ENCODE data around the gene SAP25. TPM values are rescaled to one million over a fixed set of nuclear protein-coding genes. Genes with fewer than 3 reads are reported as not detected.

SAP25 gene
- total and polyA plus RNA-seq, 7 donors = 0.71 to 7.2 (median 2.2) TPM; not detected in 3

- WGBS, 2 donors = 86 to 93% methylated on average over 2 of the region's 2 CpGs
- H3K36me3 ChIP-seq = peaks cover 13 to 35% (median 27%) of the 10 kb centered on the region in 4 donors
- no peak overlapping the region for H3K27ac ChIP-seq
- no peak overlapping the region for H3K4me3 ChIP-seq
- no peak for TF ChIP-seq POLR2A (IDR thresholded peaks at IDR 0.05)
- no peak for TF ChIP-seq POLR2AphosphoS5 (IDR thresholded peaks at IDR 0.05)
- TF ChIP-seq CTCF (IDR thresholded peaks at IDR 0.05) = no peak
- TF ChIP-seq EP300 (IDR thresholded peaks at IDR 0.05) = no peak
- intact Hi-C loops (cut with DNase I) = no loop called here
- H3K9me3 ChIP-seq = no peaks in the 10 kb centered on the region
- peaks cover 0 to 57% (median 2%) of the 10 kb centered on the region in 3 donors for H3K27me3 ChIP-seq
- DNase-seq = no peak
- H3K4me1 ChIP-seq = peaks cover 2 to 14% (median 12%) of the 10 kb centered on the region in 4 donors
Measured at GRCh38 chr7:100571829-100572116, 1.9 kb downstream of the SAP25 start.

- intact Hi-C loops (cut with DNase I) = no loop called here
- WGBS, 2 donors = 72 to 82% methylated on average over 26 of the region's 26 CpGs
- Histone ChIP-seq H3K36me3 (peaks cover 7 to 29% (median 21%) of the 10 kb centered on the region in 4 donors), H3K4me1 (peaks cover 2 to 14% (median 12%) of the 10 kb centered on the region in 4 donors), H3K4me3 (no peak overlapping the region), H3K27ac (no peak overlapping the region), H3K9me3 (no peaks in the 10 kb centered on the region), H3K27me3 (peaks cover 0 to 57% (median 2%) of the 10 kb centered on the region in 3 donors)
- peak; percentile 67 for DNase-seq
- TF ChIP-seq EP300 (IDR thresholded peaks at IDR 0.05) (no peak), POLR2AphosphoS5 (IDR thresholded peaks at IDR 0.05) (no peak), CTCF (IDR thresholded peaks at IDR 0.05) (no peak), POLR2A (IDR thresholded peaks at IDR 0.05) (no peak)
Measured at GRCh38 chr7:100570954-100571828, 2.5 kb downstream of the SAP25 start.

- 23 to 24% methylated on average over 36 of the region's 36 CpGs for WGBS, 2 donors
- Histone ChIP-seq H3K4me3 (peak overlapping the region in 3 of 4 donors; percentile 25 to 44 (median 40)), H3K9me3 (no peaks in the 10 kb centered on the region), H3K36me3 (peaks cover 0 to 9% (median 3%) of the 10 kb centered on the region in 4 donors), H3K27me3 (peaks cover 0 to 45% (median 2%) of the 10 kb centered on the region in 3 donors), H3K4me1 (peaks cover 2 to 14% (median 12%) of the 10 kb centered on the region in 4 donors), H3K27ac (peak overlapping the region in 3 of 4 donors; percentile 3 to 40 (median 29))
- intact Hi-C loops (cut with DNase I) = no loop called here
- TF ChIP-seq CTCF (IDR thresholded peaks at IDR 0.05) (peak in 3 of 4 experiments; percentile 23 to 31 (median 28)), EP300 (IDR thresholded peaks at IDR 0.05) (no peak), POLR2AphosphoS5 (IDR thresholded peaks at IDR 0.05) (peak in 2 of 4 donors; percentile 15 to 45)
- DNase-seq = peak; percentile 82
Measured at GRCh38 chr7:100568896-100569844, 4.5 kb downstream of the SAP25 start.

GRCh38 chr7:100568176-100568895 is 5.4 kb downstream of the SAP25 start:
- Histone ChIP-seq H3K27ac (no peak overlapping the region), H3K27me3 (peaks cover 0 to 39% (median 2%) of the 10 kb centered on the region in 3 donors), H3K36me3 (peaks cover 0 to 5% (median 0%) of the 10 kb centered on the region in 4 donors), H3K4me1 (peaks cover 2 to 14% (median 12%) of the 10 kb centered on the region in 4 donors), H3K9me3 (no peaks in the 10 kb centered on the region), H3K4me3 (no peak overlapping the region)
- DNase-seq = no peak
- WGBS, 2 donors = 41 to 74% methylated on average over 11 of the region's 11 CpGs
- intact Hi-C loops (cut with DNase I) = no loop called here
- TF ChIP-seq EP300 (IDR thresholded peaks at IDR 0.05) = no peak
- no peak for TF ChIP-seq CTCF (IDR thresholded peaks at IDR 0.05)

All from sigmoid colon (tissue), 7 donors.